HCT116 (cell line): Measurements from ENCODE around the gene TCEA3. TPM values are rescaled to one million over a fixed set of nuclear protein-coding genes. Genes with fewer than 3 reads are reported as not detected.
"Not testable (repeated sequence)": the region's sequence is repeated elsewhere in the genome, so short reads cannot be mapped to it uniquely, and the experiment has no call there.

Experiments used
- ATAC-seq: fragments of 200-7000 bp; cut with Tn5 transposase; 2 replicates; pipeline ENCODE4 v1.9.1; 2020; ENCODE audit warnings: mild to moderate bottlenecking, moderate library complexity
- BruUV-seq: library from RNA; stranded (reverse); fragments of 400-500 nt; replicated peaks from 2 replicates; lab custom pipeline; 2021; lab: Mats Ljungman, UMichigan
- CTCF ChIA-PET: fragments of 300-600 bp; sonication (Branson Sonifier 250); formaldehyde crosslinking; loops from one replicate; lab custom pipeline; 2021; ENCODE audit warnings: antibody characterized with exemption; lab: Charles Lee
- POLR2A ChIA-PET: fragments of 300-600, 350-600 bp; sonication (Branson Sonifier 250); formaldehyde crosslinking; loops from one replicate; lab custom pipeline; 2021; ENCODE audit warnings: antibody characterized with exemption; lab: Charles Lee
- RAD21 ChIA-PET, 2 experiments: fragments of 300-600 bp; sonication (Branson Sonifier 250); formaldehyde crosslinking; loops; one replicate each; lab custom pipeline; 2023; ENCODE audit warnings: low total read pairs in 2 of 2; ENCODE audit not compliant: uncharacterized antibody in 2 of 2, unreplicated experiment in 2 of 2, low non-redundant PET in 1 of 2; lab: Charles Lee
- DNase-seq: peaks from one replicate; pipeline ENCODE4 v3.0.0-alpha.2; 2010; ENCODE audit warnings: low read depth, low spot score
- H2AFZ ChIP-seq: fragments of 200-600 bp; shearing (Covaris generic), sonication (generic); 2 replicates; pipeline ENCODE4 v1.6.1; 2017; ENCODE audit warnings: low read depth, mixed run types, mixed read lengths, antibody characterized with exemption, low read length; ENCODE audit not compliant: poor library complexity, severe bottlenecking
- H3K27ac ChIP-seq: 2 replicates; pipeline ENCODE4 v1.5.1; 2012; ENCODE audit warnings: low read depth, low read length
- H3K27me3 ChIP-seq: fragments of 200-600 bp; sonication (generic); 2 replicates; pipeline ENCODE4 v1.6.1; 2016; ENCODE audit warnings: mixed run types, low read length, mixed read lengths; ENCODE audit not compliant: insufficient read depth
- H3K36me3 ChIP-seq, 2 experiments: fragments of 200-500 bp in 1 of 2; fragments of 200-600 bp in 1 of 2; sonication (Bioruptor generic) in 1 of 2; sonication (generic) in 1 of 2; 2 replicates each; pipeline versions ENCODE4 v1.5.1 to v1.6.1; 2014 to 2016; ENCODE audit warnings: low read length in 2 of 2, inconsistent platforms in 1 of 2, mixed read lengths in 1 of 2, mixed run types in 1 of 2; ENCODE audit not compliant: insufficient read depth in 2 of 2, control insufficient read depth in 1 of 2
- H3K4me1 ChIP-seq, 2 experiments: fragments of 200-600 bp in 1 of 2; sonication (generic) in 1 of 2; 2 replicates each; pipeline versions ENCODE4 v1.5.1 to v1.6.1; 2012 to 2017; ENCODE audit warnings: low read length in 2 of 2, inconsistent platforms in 1 of 2, mild to moderate bottlenecking in 1 of 2, mixed read lengths in 1 of 2, mixed run types in 1 of 2, moderate library complexity in 1 of 2; ENCODE audit not compliant: insufficient read depth in 2 of 2, control insufficient read depth in 1 of 2
- H3K4me2 ChIP-seq: fragments of 200-600 bp; sonication (generic); 2 replicates; pipeline ENCODE4 v1.6.1; 2017; ENCODE audit warnings: mixed run types, low read length, mixed read lengths
- H3K4me3 ChIP-seq, 2 experiments: fragments of 200-600 bp in 1 of 2; sonication (generic) in 1 of 2; replicated peaks in 1 of 2; 2 replicates each; pipeline ENCODE4 v1.5.1; 2011 to 2016; ENCODE audit warnings: low read length in 2 of 2, control low read depth in 1 of 2, low read depth in 1 of 2, mild to moderate bottlenecking in 1 of 2, mixed read lengths in 1 of 2, mixed run types in 1 of 2
- H3K79me2 ChIP-seq: fragments of 200-600 bp; sonication (generic); 2 replicates; pipeline ENCODE4 v1.6.1; 2017; ENCODE audit warnings: mild to moderate bottlenecking, mixed run types, low read length, moderate library complexity, mixed read lengths; ENCODE audit not compliant: insufficient read depth
- H3K9ac ChIP-seq: fragments of 200-600 bp; sonication (generic); 2 replicates; pipeline ENCODE4 v1.6.1; 2016; ENCODE audit warnings: low read length, mixed read lengths
- H3K9me2 ChIP-seq: fragments of 200-600 bp; sonication (generic), shearing (Covaris generic); 2 replicates; pipeline ENCODE4 v1.6.1; 2017; ENCODE audit warnings: mixed run types, mild to moderate bottlenecking, moderate library complexity; ENCODE audit not compliant: insufficient read depth
- H3K9me3 ChIP-seq, 2 experiments: fragments of 200-500 bp in 1 of 2; fragments of 200-600 bp in 1 of 2; sonication (Bioruptor generic) in 1 of 2; sonication (generic) in 1 of 2; 2 replicates each; pipeline ENCODE4 v1.6.1; 2014 to 2017; ENCODE audit warnings: low read length in 2 of 2, mixed read lengths in 2 of 2, inconsistent platforms in 1 of 2, low read depth in 1 of 2, mild to moderate bottlenecking in 1 of 2, mixed run types in 1 of 2, moderate library complexity in 1 of 2; ENCODE audit not compliant: control insufficient read depth in 1 of 2, insufficient read depth in 1 of 2
- H4K20me1 ChIP-seq: fragments of 200-600 bp; sonication (generic), shearing (Covaris generic); 2 replicates; pipeline ENCODE4 v1.6.1; 2017; ENCODE audit warnings: mixed run types, mild to moderate bottlenecking, moderate library complexity; ENCODE audit not compliant: insufficient read depth
- CBX3 ChIP-seq: IDR thresholded peaks from 2 replicates; pipeline ENCODE4 v1.6.1; 2012; ENCODE audit warnings: low read depth
- CEBPB ChIP-seq: IDR thresholded peaks from 2 replicates; pipeline ENCODE4 v1.6.1; 2012; ENCODE audit warnings: low read depth
- EGR1 ChIP-seq: IDR thresholded peaks from 2 replicates; pipeline ENCODE4 v1.6.1; 2012; ENCODE audit warnings: low read depth
- FOSL1 ChIP-seq: IDR thresholded peaks from 2 replicates; pipeline ENCODE4 v1.6.1; 2012; ENCODE audit warnings: low read depth
- MAX ChIP-seq: IDR thresholded peaks from 2 replicates; pipeline ENCODE4 v1.6.1; 2012
- POLR2AphosphoS5 ChIP-seq: IDR thresholded peaks from 2 replicates; pipeline ENCODE4 v1.6.1; 2011; ENCODE audit warnings: mild to moderate bottlenecking, low read depth, low read length, moderate library complexity
- RAD21 ChIP-seq: IDR thresholded peaks from 2 replicates; pipeline ENCODE4 v1.6.1; 2012; ENCODE audit warnings: low read depth, mild to moderate bottlenecking
- SIN3A ChIP-seq: IDR thresholded peaks from 2 replicates; pipeline ENCODE4 v1.6.1; 2012; ENCODE audit warnings: low read depth
- SP1 ChIP-seq: IDR thresholded peaks from 2 replicates; pipeline ENCODE4 v1.6.1; 2012; ENCODE audit warnings: low read depth
- SRF ChIP-seq: IDR thresholded peaks from 2 replicates; pipeline ENCODE4 v1.6.1; 2012; ENCODE audit warnings: low read depth
- YY1 ChIP-seq: IDR thresholded peaks from 2 replicates; pipeline ENCODE4 v1.6.1; 2011; ENCODE audit warnings: low read length, low read depth, moderate library complexity, mild to moderate bottlenecking; ENCODE audit not compliant: insufficient replicate concordance; ENCODE audit errors: extremely low read depth
- ZFX ChIP-seq: fragments of 450-650 bp; IDR thresholded peaks from 2 replicates; pipeline ENCODE4 v1.6.1; 2017
- ZNF274 ChIP-seq: fragments of 200-500 bp; sonication (Bioruptor generic); IDR thresholded peaks from 2 replicates; pipeline ENCODE4 v1.6.1; 2014; ENCODE audit warnings: mild to moderate bottlenecking, low read depth, low read length, inconsistent platforms
- intact Hi-C: fragments of 100-400 bp; cut with micrococcal nuclease; formaldehyde crosslinking; loops from 2 replicates; pipeline ENCODE4 v1.10.0; 2022
- total RNA-seq: library from RNA; stranded (reverse); gene quantifications from one replicate; pipeline ENCODE4 v1.2.1, GENCODE V29; 2021; ENCODE audit not compliant: unreplicated experiment
- TF ChIP-seq, protein P1 (sequence below): IDR thresholded peaks from 2 replicates; pipeline ENCODE4 v1.6.1; 2012; ENCODE audit warnings: low read depth

The TCEA3 gene
- total RNA-seq, 1 experiment from 2014 or later = 3.7 TPM

DNA sequence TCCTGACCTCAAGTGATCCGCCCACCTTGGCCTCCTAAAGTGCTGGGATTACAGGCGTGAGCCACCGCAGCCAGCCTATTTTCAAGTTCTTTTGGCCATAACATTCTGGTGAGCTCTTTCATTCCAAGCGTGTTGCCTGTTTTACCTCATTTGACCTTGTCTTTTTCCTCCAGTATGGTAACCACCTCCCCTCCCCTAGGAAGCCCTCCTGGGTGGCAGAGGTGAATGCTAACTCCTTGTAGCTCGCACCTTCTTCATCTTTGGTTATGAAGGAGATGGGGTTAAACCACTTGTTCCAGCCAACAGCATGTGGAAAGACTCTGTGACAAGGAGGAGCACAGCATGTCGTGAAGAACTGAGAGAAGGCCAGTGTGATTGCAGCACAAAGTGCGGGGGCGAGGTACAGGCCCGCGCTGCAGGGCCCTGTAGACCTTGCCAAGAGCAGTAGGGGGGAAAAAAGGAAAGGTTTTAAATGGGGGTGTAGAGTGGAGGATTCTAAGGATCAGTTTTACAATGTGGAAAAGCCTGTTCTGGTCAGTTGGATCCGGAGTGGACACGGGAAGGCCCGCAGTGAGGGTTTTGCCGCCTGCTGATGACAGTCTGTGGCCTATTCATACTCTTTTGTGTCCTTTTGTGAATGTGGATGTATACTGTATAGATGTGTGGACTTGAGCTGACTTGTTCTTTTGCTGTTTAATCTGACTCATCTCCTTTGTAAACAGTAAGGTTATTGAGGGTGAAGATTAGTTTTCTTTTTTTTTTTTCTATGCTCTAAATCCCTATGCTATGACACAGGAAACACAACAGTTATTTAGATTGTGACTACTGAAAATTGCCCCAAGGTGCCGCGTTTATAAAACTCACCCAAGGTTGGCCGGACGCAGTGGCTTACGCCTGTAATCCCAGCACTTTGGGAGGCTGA, 47.4 kb downstream of the TCEA3 start:
- ATAC-seq (peak; percentile 75), DNase-seq (peak; percentile 54)
- intact Hi-C loops = no loop called here
- H3K9me2 ChIP-seq = no peaks in the 10 kb centered on the region
- ChIA-PET POLR2A (interaction anchor here (0.5 to 2.1 kb wide), 5 partner anchors 9 to 59 kb away, joined by 3 to 14 read pairs (median 8); partner anchors contain the start of gene HNRNPR), RAD21 (no interaction called here), CTCF (interaction anchor here (2.6 kb wide), 1 partner anchor 27 kb away, joined by 10 read pairs; no protein-coding TSS in a partner anchor)
- no TSS peak for BruUV-seq
- no peaks in the 10 kb centered on the region for H3K36me3 ChIP-seq
- no peaks in the 10 kb centered on the region for H3K9me3 ChIP-seq
- no peaks in the 10 kb centered on the region for H3K79me2 ChIP-seq
- H3K27ac ChIP-seq = peak overlapping the region; percentile 81
- H3K27me3 ChIP-seq = no peaks in the 10 kb centered on the region
- H4K20me1 ChIP-seq = no peaks in the 10 kb centered on the region
- peaks cover 27 to 28% of the 10 kb centered on the region in 2 experiments for H3K4me1 ChIP-seq
- H3K4me2 ChIP-seq = peak overlapping the region; percentile 63
- H3K9ac ChIP-seq = peak overlapping the region; percentile 39
- H2AFZ ChIP-seq = peak overlapping the region; percentile 34
- peak overlapping the region in 1 of 2 experiments; percentile 14; a peak in 1 of 4 replicates for H3K4me3 ChIP-seq
- peak; percentile 39; the same call in 1 of the 2 replicates for TF ChIP-seq SRF
- TF ChIP-seq CEBPB = peak; percentile 57; the same call in 1 of the 2 replicates
- TF ChIP-seq MAX = peak; percentile 46
- peak; percentile 94 for TF ChIP-seq EGR1
- TF ChIP-seq RAD21 = peak; percentile 17; the same call in 1 of the 2 replicates
- 0 out of 2 replicates have a peak, but pooled peaks have one; percentile 26 for TF ChIP-seq ZFX
- TF ChIP-seq FOSL1 = peak; percentile 68
- TF ChIP-seq POLR2AphosphoS5 = no peak
- peak; percentile 2 for TF ChIP-seq YY1
- TF ChIP-seq SIN3A = peak; percentile 58; the same call in 1 of the 2 replicates
- peak; percentile 71 for TF ChIP-seq SP1
- TF ChIP-seq, protein P1, sequence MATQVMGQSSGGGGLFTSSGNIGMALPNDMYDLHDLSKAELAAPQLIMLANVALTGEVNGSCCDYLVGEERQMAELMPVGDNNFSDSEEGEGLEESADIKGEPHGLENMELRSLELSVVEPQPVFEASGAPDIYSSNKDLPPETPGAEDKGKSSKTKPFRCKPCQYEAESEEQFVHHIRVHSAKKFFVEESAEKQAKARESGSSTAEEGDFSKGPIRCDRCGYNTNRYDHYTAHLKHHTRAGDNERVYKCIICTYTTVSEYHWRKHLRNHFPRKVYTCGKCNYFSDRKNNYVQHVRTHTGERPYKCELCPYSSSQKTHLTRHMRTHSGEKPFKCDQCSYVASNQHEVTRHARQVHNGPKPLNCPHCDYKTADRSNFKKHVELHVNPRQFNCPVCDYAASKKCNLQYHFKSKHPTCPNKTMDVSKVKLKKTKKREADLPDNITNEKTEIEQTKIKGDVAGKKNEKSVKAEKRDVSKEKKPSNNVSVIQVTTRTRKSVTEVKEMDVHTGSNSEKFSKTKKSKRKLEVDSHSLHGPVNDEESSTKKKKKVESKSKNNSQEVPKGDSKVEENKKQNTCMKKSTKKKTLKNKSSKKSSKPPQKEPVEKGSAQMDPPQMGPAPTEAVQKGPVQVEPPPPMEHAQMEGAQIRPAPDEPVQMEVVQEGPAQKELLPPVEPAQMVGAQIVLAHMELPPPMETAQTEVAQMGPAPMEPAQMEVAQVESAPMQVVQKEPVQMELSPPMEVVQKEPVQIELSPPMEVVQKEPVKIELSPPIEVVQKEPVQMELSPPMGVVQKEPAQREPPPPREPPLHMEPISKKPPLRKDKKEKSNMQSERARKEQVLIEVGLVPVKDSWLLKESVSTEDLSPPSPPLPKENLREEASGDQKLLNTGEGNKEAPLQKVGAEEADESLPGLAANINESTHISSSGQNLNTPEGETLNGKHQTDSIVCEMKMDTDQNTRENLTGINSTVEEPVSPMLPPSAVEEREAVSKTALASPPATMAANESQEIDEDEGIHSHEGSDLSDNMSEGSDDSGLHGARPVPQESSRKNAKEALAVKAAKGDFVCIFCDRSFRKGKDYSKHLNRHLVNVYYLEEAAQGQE = no peak
- TF ChIP-seq ZNF274 = no peak
- 0 out of 2 replicates have a peak, but pooled peaks have one; percentile 51 for TF ChIP-seq CBX3

GRCh38 chr1:23374079-23374735, 50.3 kb downstream of the TCEA3 start:
- H3K9me2 ChIP-seq, RAD21 ChIA-PET, intact Hi-C loops, H3K9me3 ChIP-seq, H3K9ac ChIP-seq, H3K4me3 ChIP-seq, DNase-seq, ATAC-seq, H4K20me1 ChIP-seq, BruUV-seq, POLR2A ChIA-PET, H2AFZ ChIP-seq, H3K4me2 ChIP-seq, CTCF ChIA-PET, H3K27ac ChIP-seq, H3K27me3 ChIP-seq, H3K36me3 ChIP-seq: not testable (repeated sequence)
- Histone ChIP-seq H3K79me2 (peaks cover 13% of the 10 kb centered on the region), H3K4me1 (peaks cover 45 to 46% of the 10 kb centered on the region in 2 experiments)
